Measurements from ENCODE around the gene ACOT11.

The ACOT11 gene

GRCh38 chr1:54520631-54521321, 27.3 kb upstream of the ACOT11 start (continued):
- TF ChIP-seq REST (tag by site-specific recombination; IDR thresholded peaks at IDR 0.05), result no peak
- TF ChIP-seq ZBTB7A (tag by site-specific recombination; IDR thresholded peaks at IDR 0.05; ENCODE audit: low read depth), result no peak
- TF ChIP-seq ZEB2 (tag by site-specific recombination; IDR thresholded peaks at IDR 0.05), result no peak
- peak; percentile 70 for TF ChIP-seq ZNF518A (tag by site-specific recombination; conservative IDR thresholded peaks at IDR 0.05; ENCODE audit: low read depth)
- no peak for TF ChIP-seq ZNF610 (tag by site-specific recombination; IDR thresholded peaks at IDR 0.05; ENCODE audit: borderline replicate concordance)
- TF ChIP-seq GLIS2 (tag by site-specific recombination; IDR thresholded peaks at IDR 0.05), result no peak
- TF ChIP-seq ZNF121 (tag by site-specific recombination; IDR thresholded peaks at IDR 0.05), result no peak
- TF ChIP-seq ZNF624 (tag by site-specific recombination; IDR thresholded peaks at IDR 0.05), result no peak
- no peak for TF ChIP-seq ZNF580 (tag by site-specific recombination; IDR thresholded peaks at IDR 0.05)
- TF ChIP-seq SP7 (tag by site-specific recombination; IDR thresholded peaks at IDR 0.05), result no peak
- TF ChIP-seq FEZF1 (tag by site-specific recombination; IDR thresholded peaks at IDR 0.05), result no peak
- TF ChIP-seq GLIS1 (tag by site-specific recombination; IDR thresholded peaks at IDR 0.05), result no peak
- no peak for TF ChIP-seq KLF1 (tag by site-specific recombination; IDR thresholded peaks at IDR 0.05)
- TF ChIP-seq ZNF585B (tag by site-specific recombination; IDR thresholded peaks at IDR 0.05), result no peak
- TF ChIP-seq ZNF37A (tag by site-specific recombination; IDR thresholded peaks at IDR 0.05), result no peak
- no peak for TF ChIP-seq ZNF449 (tag by site-specific recombination; IDR thresholded peaks at IDR 0.05)
- TF ChIP-seq INSM2 (tag by site-specific recombination; IDR thresholded peaks at IDR 0.05), result no peak
- no peak for TF ChIP-seq PRDM6 (tag by site-specific recombination; IDR thresholded peaks at IDR 0.05)
- no peak for TF ChIP-seq ZNF501 (tag by site-specific recombination; IDR thresholded peaks at IDR 0.05)
- TF ChIP-seq ZBTB11 (tag by site-specific recombination; conservative IDR thresholded peaks at IDR 0.05; ENCODE audit: low read depth), result peak; percentile 55
- no peak for TF ChIP-seq ZNF155 (tag by site-specific recombination; IDR thresholded peaks at IDR 0.05)
- no peak for TF ChIP-seq ZNF221 (tag by site-specific recombination; IDR thresholded peaks at IDR 0.05; ENCODE audit: borderline replicate concordance)
